SK-N-SH (cell line): ENCODE data around the gene FBLIM1.

Source experiments
- CHD2 ChIP-seq: fragments of 150-350 bp; IDR thresholded peaks from 2 replicates; pipeline ENCODE4 v1.6.1; 2018; ENCODE audit warnings: low read length; ENCODE audit not compliant: partially characterized antibody
- CTCF ChIP-seq: fragments of 200-600 bp; sonication (generic); IDR thresholded peaks from 2 replicates; pipeline ENCODE4 v1.6.1; 2017; ENCODE audit warnings: antibody characterized with exemption, mild to moderate bottlenecking, moderate library complexity
- ELF1 ChIP-seq: IDR thresholded peaks from 2 replicates; pipeline ENCODE4 v1.4.0; 2012
- GABPA ChIP-seq: IDR thresholded peaks from 2 replicates; pipeline ENCODE4 v1.4.0; 2012; ENCODE audit warnings: low read depth, mild to moderate bottlenecking
- JUND ChIP-seq: IDR thresholded peaks from 2 replicates; pipeline ENCODE4 v1.4.0; 2012
- POLR2AphosphoS5 ChIP-seq: IDR thresholded peaks from 2 replicates; pipeline ENCODE4 v1.6.1; 2012; ENCODE audit warnings: low read depth, low read length
- RAD21 ChIP-seq: IDR thresholded peaks from 2 replicates; pipeline ENCODE4 v1.6.1; 2012; ENCODE audit warnings: mild to moderate bottlenecking, low read length
- REST ChIP-seq: IDR thresholded peaks from 2 replicates; pipeline ENCODE4 v1.6.1; 2012; ENCODE audit warnings: mild to moderate bottlenecking, low read depth, low read length, moderate library complexity
- RXRA ChIP-seq: IDR thresholded peaks from 2 replicates; pipeline ENCODE4 v1.4.0; 2012; ENCODE audit warnings: low read depth, mild to moderate bottlenecking, borderline replicate concordance
- TCF12 ChIP-seq: IDR thresholded peaks from 2 replicates; pipeline ENCODE4 v1.4.0; 2012
- YY1 ChIP-seq: IDR thresholded peaks from 2 replicates; pipeline ENCODE4 v1.4.0; 2012; ENCODE audit warnings: low read depth, mild to moderate bottlenecking

- TF ChIP-seq REST, result no peak
- no peak for TF ChIP-seq CTCF
- no peak for TF ChIP-seq TCF12
- TF ChIP-seq YY1, result no peak
- no peak for TF ChIP-seq JUND
- no peak for TF ChIP-seq ELF1
- TF ChIP-seq GABPA, result no peak
- no peak for TF ChIP-seq RAD21
- TF ChIP-seq RXRA, result no peak
- no peak for TF ChIP-seq POLR2AphosphoS5
- TF ChIP-seq CHD2, result no peak
Observed at GRCh38 chr1:15797614-15798390, 39.2 kb downstream of the FBLIM1 start.
